ENCODE data around the gene ZDHHC17. TPM values are rescaled to one million over a fixed set of nuclear protein-coding genes. Genes with fewer than 3 reads are reported as not detected.

Gene ZDHHC17
- total RNA-seq, 6 experiments from 2014 or later, result 7.7 to 12.2 (median 9.5) TPM

DNA sequence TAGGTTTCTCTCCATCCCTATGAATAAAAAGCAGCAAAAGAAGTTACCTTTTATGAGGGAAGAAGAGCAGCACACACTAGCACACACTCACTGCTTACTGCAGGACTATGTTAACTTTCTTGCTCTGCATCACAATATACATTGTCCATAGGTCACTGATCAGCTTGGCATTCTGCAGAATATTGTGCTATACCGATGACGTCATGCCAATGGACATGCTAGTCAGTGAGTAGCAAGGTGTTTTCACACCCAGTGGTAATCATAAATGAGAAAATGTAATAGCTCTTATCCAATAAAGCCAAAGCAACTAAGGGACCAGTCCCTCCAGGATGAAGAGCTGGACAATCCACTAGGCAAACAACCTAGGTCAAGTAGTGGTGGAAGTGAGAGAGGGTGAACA lies 16.7 kb upstream of the ZDHHC17 start:
- Histone ChIP-seq H3K27ac (no peak overlapping the region), H3K4me3 (no peak overlapping the region), H3K4me1 (no peaks in the 10 kb centered on the region), H3K9me3 (no peaks in the 10 kb centered on the region), H3K36me3 (no peaks in the 10 kb centered on the region), H3K27me3 (no peaks in the 10 kb centered on the region)
- ATAC-seq, result no peak
- WGBS (ENCODE audit: insufficient coverage, low coverage, low lambda C conversion rate, missing lambda C conversion rate), result 92% methylated on average over 2 of the region's 2 CpGs
- no peak for TF ChIP-seq POLR2A (IDR thresholded peaks at IDR 0.05)
- TF ChIP-seq, protein P1, sequence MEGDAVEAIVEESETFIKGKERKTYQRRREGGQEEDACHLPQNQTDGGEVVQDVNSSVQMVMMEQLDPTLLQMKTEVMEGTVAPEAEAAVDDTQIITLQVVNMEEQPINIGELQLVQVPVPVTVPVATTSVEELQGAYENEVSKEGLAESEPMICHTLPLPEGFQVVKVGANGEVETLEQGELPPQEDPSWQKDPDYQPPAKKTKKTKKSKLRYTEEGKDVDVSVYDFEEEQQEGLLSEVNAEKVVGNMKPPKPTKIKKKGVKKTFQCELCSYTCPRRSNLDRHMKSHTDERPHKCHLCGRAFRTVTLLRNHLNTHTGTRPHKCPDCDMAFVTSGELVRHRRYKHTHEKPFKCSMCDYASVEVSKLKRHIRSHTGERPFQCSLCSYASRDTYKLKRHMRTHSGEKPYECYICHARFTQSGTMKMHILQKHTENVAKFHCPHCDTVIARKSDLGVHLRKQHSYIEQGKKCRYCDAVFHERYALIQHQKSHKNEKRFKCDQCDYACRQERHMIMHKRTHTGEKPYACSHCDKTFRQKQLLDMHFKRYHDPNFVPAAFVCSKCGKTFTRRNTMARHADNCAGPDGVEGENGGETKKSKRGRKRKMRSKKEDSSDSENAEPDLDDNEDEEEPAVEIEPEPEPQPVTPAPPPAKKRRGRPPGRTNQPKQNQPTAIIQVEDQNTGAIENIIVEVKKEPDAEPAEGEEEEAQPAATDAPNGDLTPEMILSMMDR (IDR thresholded peaks at IDR 0.05), result no peak
- intact Hi-C loops (cut with DNase I), result no loop called here
- DNase-seq, result no peak

DNA sequence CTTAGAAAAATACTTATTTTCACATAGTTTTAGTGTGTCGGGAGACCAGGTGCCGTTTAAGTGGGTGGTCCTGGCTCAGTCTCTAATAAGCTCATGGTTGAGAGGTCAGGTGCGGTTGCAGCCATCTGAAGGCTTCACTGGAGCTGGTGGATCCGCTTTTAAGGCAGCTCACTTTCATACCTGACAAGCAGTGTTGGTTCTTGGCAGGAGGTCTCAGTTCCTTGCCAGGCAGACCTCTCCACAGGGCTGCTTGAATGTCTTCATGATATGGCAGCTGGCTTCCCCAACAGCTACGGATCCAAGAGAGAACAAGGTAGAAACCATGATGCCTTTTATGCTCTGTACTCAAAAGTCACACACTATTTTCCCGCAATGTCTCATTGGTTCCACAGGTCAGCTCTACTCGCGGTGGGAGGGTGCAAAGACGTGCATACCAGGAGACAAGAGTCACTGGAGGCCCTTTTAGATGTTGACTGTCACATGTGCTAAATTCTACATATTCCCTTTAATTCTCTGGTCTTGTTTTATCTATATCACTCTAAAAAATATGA lies 8.0 kb upstream of the ZDHHC17 start:
- ATAC-seq, result no peak
- 86% methylated on average over 9 of the region's 9 CpGs for WGBS (ENCODE audit: insufficient coverage, low coverage, low lambda C conversion rate, missing lambda C conversion rate)
- Histone ChIP-seq H3K27me3 (no peaks in the 10 kb centered on the region), H3K4me1 (no peaks in the 10 kb centered on the region), H3K9me3 (no peaks in the 10 kb centered on the region), H3K4me3 (no peak overlapping the region), H3K27ac (no peak overlapping the region), H3K36me3 (no peaks in the 10 kb centered on the region)
- intact Hi-C loops (cut with DNase I), result no loop called here
- DNase-seq, result no peak
- TF ChIP-seq POLR2A (IDR thresholded peaks at IDR 0.05), result no peak
- TF ChIP-seq, protein P1 (IDR thresholded peaks at IDR 0.05), result no peak

DNA sequence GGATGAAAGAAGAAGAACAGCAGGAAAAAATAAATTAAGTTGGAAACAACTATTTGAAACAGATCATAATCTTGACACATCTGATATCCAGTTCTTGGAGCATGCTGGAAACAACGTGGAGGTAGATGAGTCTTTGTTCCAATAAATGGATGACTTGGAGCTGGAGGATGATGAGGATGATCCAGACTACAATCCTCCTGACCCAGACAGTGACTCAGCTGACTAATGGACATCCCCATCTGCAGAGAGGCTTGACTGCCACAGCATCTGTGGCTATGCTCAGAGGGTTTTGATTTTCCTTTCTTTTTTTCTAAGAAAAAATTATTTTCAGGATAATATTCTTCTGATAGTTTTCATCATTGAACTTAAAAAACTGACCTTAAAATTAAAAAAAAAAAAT lies 6.2 kb upstream of the ZDHHC17 start:
- TF ChIP-seq POLR2A (IDR thresholded peaks at IDR 0.05), result no peak
- TF ChIP-seq, protein P1 (IDR thresholded peaks at IDR 0.05), result no peak
- no peak for ATAC-seq
- WGBS (ENCODE audit: insufficient coverage, low coverage, low lambda C conversion rate, missing lambda C conversion rate), result 67% methylated on average over 1 of the region's 1 CpG

DNA sequence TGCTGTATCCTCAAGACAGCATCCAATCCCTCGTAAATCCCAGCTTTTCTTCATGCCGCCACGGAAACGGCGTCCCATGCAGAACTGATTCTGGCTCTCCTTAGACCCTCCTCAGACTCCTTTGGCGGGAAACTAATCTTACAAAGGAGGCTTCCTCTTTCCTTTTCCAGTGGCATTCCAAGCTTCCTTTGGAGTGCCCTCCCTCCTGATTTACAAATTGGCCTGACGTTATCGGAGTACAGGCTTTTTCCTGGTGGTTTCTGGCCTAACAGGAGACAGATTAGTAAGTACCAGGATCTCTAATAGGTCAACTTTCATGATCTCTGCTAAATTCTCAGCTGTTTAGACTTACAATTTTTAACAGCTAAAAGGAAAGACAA lies 1.3 kb upstream of the ZDHHC17 start:
- DNase-seq, result no peak
- no peak for ATAC-seq
- Histone ChIP-seq H3K27me3 (no peaks in the 10 kb centered on the region), H3K27ac (peak overlapping the region in 1 of 3 donors; percentile 94), H3K4me1 (peaks cover 0 to 5% (median 0%) of the 10 kb centered on the region in 4 donors), H3K9me3 (no peaks in the 10 kb centered on the region), H3K36me3 (no peaks in the 10 kb centered on the region), H3K4me3 (no peak overlapping the region)
- intact Hi-C loops (cut with DNase I), result no loop called here
- 92% methylated on average over 8 of the region's 8 CpGs for WGBS (ENCODE audit: insufficient coverage, low coverage, low lambda C conversion rate, missing lambda C conversion rate)
- TF ChIP-seq, protein P1 (IDR thresholded peaks at IDR 0.05), result no peak
- TF ChIP-seq POLR2A (IDR thresholded peaks at IDR 0.05), result no peak

More for the DNA sequence above, 6.2 kb upstream of the ZDHHC17 start:
- Histone ChIP-seq H3K4me1 (no peaks in the 10 kb centered on the region), H3K4me3 (no peak overlapping the region), H3K27me3 (no peaks in the 10 kb centered on the region), H3K36me3 (no peaks in the 10 kb centered on the region), H3K9me3 (no peaks in the 10 kb centered on the region), H3K27ac (no peak overlapping the region)
- no peak for DNase-seq
- intact Hi-C loops (cut with DNase I), result no loop called here
